T-helper 1 cell treated with Interleukin-12 subunit alpha and Interleukin-12 subunit beta and Interleukin-4 antibody, amounts not matched to agents 30 ng/mL and 1 ng/mL, for 36 hours (primary cell): ENCODE data around the gene BZW2. TPM values are rescaled to one million over a fixed set of nuclear protein-coding genes. Genes with fewer than 3 reads are reported as not detected.

Source experiments
- intact Hi-C: fragments of 100-400 bp; cut with micrococcal nuclease; formaldehyde crosslinking; loops from one replicate; pipeline ENCODE4 v1.15.1; 2024
- total RNA-seq: library from RNA; stranded (reverse); gene quantifications from 2 replicates; pipeline ENCODE4 v1.2.3, GENCODE V29; 2022

The BZW2 gene
- total RNA-seq, 1 donor from 2014 or later, result 44.5 TPM

DNA sequence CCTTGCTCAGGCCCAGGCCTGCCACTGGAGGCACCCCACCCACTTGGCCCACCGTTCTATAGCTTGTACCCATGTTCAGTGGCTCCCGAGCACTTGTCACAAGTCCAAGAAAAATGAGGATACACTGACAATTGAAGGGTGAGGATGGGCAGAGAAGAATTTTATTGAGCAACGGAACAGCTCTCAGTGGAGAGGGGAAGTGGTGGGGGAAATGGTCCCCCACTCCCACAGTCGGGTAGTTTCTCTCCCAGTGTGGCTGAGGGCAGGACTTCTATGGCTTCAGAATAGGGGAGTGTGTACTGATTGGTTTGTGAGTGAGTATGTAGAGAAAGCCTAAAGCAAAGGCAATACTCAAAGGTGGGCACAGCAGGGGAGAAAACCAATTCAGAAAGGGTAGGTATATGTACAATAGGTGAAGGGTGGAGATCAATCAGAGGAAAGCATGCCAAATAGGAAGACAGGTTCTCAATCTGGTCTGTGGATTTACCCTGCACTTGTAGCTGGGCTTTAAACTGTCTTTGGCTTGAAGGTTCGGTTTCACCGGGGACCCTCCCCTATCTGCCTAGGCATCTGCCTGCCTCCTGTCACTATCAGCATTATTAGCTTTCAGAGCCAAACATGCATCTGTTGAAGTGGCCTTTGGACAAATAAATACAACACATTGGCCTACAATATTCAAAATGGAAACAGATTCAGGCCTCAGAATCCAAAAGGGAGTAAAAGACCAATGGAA, 98.7 kb downstream of the BZW2 start:
- intact Hi-C loops, result no loop called here

DNA sequence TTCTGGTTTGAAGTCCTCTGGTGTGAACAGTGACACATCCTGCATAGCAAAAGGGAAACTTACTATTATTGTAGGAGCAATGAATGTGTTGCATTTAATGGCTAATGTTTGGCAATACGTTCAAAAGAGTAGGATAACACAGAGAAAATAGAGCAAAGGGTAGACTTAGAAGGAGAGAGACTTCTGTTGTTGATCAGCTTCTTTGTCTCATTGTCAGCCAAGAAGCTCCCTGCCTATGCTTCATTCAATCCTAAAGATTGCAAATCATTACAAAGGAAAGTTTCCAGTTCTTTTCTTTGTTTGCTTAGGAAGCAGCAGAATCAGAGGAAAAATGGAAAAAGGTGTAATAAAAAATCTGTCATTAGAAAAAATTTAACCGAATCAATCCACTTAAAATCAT, 99.7 kb downstream of the BZW2 start:
- intact Hi-C loops, result no loop called here

DNA sequence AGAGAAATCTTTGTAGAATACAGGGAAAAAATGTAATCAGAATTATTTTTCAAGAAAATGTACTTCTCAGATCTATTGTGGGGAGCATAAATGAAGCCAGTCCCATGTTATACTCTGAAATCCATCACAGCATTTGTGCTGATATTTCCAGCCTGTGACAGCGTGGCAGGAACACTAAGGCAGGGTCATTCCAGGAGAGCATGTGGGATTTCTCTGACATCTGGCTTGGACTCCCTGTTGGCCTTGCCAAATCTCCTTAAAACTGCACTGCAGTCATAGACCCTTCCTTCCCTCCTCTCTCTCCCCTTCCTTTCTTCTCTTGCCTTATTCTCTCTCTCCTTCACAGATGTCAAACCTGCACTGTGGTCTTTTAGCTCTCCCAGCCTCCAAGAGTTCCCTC, 101.1 kb downstream of the BZW2 start:
- intact Hi-C loops, result no loop called here

DNA sequence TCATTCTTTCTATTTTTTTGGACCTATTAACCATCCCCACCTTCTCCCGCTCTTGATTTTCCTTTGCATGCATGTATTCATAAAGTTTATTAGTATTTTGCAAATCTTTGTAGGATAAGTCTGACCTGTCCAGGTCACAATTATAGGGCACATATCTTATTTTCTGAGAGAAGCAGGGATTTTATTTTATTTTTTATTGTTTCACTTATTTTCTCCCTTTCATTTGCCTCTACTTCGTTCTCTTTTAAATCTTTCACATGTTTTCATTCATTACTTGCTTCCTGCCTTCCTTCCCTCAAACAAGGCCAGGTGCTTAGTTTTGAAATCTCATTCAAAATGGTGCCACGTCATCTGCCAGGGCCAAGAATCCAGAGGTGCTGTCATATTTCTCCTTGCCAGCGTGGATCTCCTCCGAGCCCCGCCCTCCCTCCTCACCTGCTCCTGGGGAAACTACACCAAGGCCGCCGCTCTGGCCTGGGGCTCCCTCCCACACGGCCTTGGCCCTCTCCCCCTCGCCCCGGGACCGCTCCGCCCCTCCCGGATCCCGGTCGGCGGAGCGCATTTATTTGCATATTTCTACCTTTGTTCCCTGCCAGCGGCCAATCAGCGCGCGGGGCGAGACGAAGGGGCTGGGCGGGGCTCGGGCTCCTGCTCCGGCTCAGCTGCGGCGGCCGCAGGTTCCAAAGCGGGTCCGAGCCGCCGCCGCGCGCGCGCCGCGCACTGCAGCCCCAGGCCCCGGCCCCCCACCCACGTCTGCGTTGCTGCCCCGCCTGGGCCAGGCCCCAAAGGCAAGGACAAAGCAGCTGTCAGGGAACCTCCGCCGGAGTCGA, 107.3 kb downstream of the BZW2 start, which contains the start of gene TSPAN13:
Gene TSPAN13, plus strand, starts transcription at position 654 of the 830 bp plus-strand sequence. CDS start 213 bp downstream, outside the sequence.
- intact Hi-C loops, result loop anchor here (1.0 to 10.0 kb wide), 3 partner anchors 108 to 1191 kb away; partner anchors contain the start of genes ANKMY2, CRPPA and SNX13

GRCh38 chr7:16753932-16754855, 108.2 kb downstream of the BZW2 start:
- intact Hi-C loops, result loop anchor here (1.0 to 10.0 kb wide), 3 partner anchors 109 to 1191 kb away; partner anchors contain the start of genes ANKMY2, CRPPA and SNX13

DNA sequence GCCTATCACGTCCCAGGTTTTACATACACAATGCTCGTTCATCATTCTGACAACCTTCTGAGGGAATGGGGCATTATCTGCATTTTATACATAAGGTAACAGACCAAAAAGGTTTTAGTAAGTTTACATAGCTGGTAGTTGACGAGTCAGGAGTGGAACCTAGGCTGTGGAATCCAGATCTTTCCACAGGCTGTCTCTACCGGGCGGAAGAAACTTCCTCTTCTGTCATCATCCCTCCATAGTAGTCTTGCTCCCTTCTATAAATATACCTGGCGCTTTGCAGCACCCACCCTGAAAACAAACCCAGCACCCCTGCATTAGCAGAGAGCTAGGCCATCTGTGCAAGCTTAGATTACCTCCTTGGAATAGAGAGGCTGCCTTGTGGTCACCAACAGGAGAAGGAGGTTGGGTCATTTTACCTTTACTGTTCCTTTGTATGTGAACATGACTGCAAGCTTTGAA, 108.9 kb downstream of the BZW2 start:
- intact Hi-C loops, result loop anchor here (5.0 to 10.0 kb wide), 2 partner anchors 333 to 1190 kb away; partner anchors contain the start of genes CRPPA and SNX13

- intact Hi-C loops, result loop anchor here (10.0 kb wide), 1 partner anchor 1189 kb away; the partner anchor contains the start of gene SNX13
These were observed 109.4 kb downstream of the BZW2 start for GRCh38 chr7:16755397-16755796.

Other genes with a start within 250 kb of the BZW2 start
- 0.63 and 1.1 TPM in 2 replicates for gene CRPPA, start 224.6 kb upstream of the BZW2 start, total RNA-seq
- gene SOSTDC1, start 180.4 kb upstream of the BZW2 start, total RNA-seq, result not detected in 2 replicates
- not detected in 2 replicates for gene LRRC72, start 119.4 kb upstream of the BZW2 start, total RNA-seq
- gene ANKMY2, start 427 bp upstream of the BZW2 start, total RNA-seq, result 7.7 and 8.5 TPM in 2 replicates
- gene TSPAN13, start 107.6 kb downstream of the BZW2 start, total RNA-seq, result 0.61 and 0.68 TPM in 2 replicates
- not detected in 2 replicates for gene AGR2, start 158.8 kb downstream of the BZW2 start, total RNA-seq
- not detected in 2 replicates for gene AGR3, start 235.8 kb downstream of the BZW2 start, total RNA-seq